ENCODE results near the gene ITGA7. TPM values are rescaled to one million over a fixed set of nuclear protein-coding genes. Genes with fewer than 3 reads are reported as not detected.

The ITGA7 gene
- total RNA-seq, 1 experiment from 2014 or later: 96.2 TPM

GRCh38 chr12:55692631-55693322 lies 14.9 kb downstream of the ITGA7 start:
- Mint-ChIP-seq H3K36me3 (peaks cover 26% of the 10 kb centered on the region), H3K27ac (no peak overlapping the region), H3K4me1 (no peaks in the 10 kb centered on the region), H3K9me3 (no peaks in the 10 kb centered on the region), H3K4me3 (no peak overlapping the region), H3K27me3 (ENCODE audit: low read depth) (no peaks in the 10 kb centered on the region)
- no peak for TF ChIP-seq ELF4 (CRISPR knock-in tag; IDR thresholded peaks at IDR 0.05; ENCODE audit: low read depth)
- no peak for TF ChIP-seq NFYB (CRISPR knock-in tag; conservative IDR thresholded peaks at IDR 0.05; ENCODE audit: low read depth)
- TF ChIP-seq ARID4B (CRISPR knock-in tag; IDR thresholded peaks at IDR 0.05; ENCODE audit: borderline replicate concordance): no peak
- no peak for TF ChIP-seq ZNF263 (CRISPR knock-in tag; IDR thresholded peaks at IDR 0.05; ENCODE audit: low read depth)
- no peak for ATAC-seq
- DNase-seq (ENCODE audit: low spot score): no peak
- ChIA-PET CTCF (no interaction called here), POLR2A (no interaction called here)

- no peak overlapping the region for H3K27ac Mint-ChIP-seq
- no peak overlapping the region for H3K4me3 Mint-ChIP-seq
- TF ChIP-seq AFF4 (CRISPR knock-in tag; IDR thresholded peaks at IDR 0.05; ENCODE audit: borderline replicate concordance) (no peak), ZNF317 (CRISPR knock-in tag; IDR thresholded peaks at IDR 0.05; ENCODE audit: borderline replicate concordance, low read depth) (no peak), ZBTB43 (CRISPR knock-in tag; IDR thresholded peaks at IDR 0.05) (no peak), MLX (CRISPR knock-in tag; IDR thresholded peaks at IDR 0.05) (no peak)
- ChIA-PET POLR2A (interaction anchor here (0.6 kb wide), 1 partner anchor 659 kb away, joined by 3 read pairs; no protein-coding TSS in a partner anchor), CTCF (no interaction called here)
- H3K27me3 Mint-ChIP-seq (ENCODE audit: low read depth): no peaks in the 10 kb centered on the region; the same call in 1 of the 2 replicates
- peaks cover 21% of the 10 kb centered on the region for H3K36me3 Mint-ChIP-seq
- no peaks in the 10 kb centered on the region for H3K4me1 Mint-ChIP-seq
- ATAC-seq (no peak), DNase-seq (ENCODE audit: low spot score) (no peak)
- no peaks in the 10 kb centered on the region for H3K9me3 Mint-ChIP-seq
These were observed 18.7 kb downstream of the ITGA7 start for GRCh38 chr12:55688716-55689655.
